ENCODE measurements around the gene NRK. TPM values are rescaled to one million over a fixed set of nuclear protein-coding genes. Genes with fewer than 3 reads are reported as not detected.

The NRK gene, protein sequence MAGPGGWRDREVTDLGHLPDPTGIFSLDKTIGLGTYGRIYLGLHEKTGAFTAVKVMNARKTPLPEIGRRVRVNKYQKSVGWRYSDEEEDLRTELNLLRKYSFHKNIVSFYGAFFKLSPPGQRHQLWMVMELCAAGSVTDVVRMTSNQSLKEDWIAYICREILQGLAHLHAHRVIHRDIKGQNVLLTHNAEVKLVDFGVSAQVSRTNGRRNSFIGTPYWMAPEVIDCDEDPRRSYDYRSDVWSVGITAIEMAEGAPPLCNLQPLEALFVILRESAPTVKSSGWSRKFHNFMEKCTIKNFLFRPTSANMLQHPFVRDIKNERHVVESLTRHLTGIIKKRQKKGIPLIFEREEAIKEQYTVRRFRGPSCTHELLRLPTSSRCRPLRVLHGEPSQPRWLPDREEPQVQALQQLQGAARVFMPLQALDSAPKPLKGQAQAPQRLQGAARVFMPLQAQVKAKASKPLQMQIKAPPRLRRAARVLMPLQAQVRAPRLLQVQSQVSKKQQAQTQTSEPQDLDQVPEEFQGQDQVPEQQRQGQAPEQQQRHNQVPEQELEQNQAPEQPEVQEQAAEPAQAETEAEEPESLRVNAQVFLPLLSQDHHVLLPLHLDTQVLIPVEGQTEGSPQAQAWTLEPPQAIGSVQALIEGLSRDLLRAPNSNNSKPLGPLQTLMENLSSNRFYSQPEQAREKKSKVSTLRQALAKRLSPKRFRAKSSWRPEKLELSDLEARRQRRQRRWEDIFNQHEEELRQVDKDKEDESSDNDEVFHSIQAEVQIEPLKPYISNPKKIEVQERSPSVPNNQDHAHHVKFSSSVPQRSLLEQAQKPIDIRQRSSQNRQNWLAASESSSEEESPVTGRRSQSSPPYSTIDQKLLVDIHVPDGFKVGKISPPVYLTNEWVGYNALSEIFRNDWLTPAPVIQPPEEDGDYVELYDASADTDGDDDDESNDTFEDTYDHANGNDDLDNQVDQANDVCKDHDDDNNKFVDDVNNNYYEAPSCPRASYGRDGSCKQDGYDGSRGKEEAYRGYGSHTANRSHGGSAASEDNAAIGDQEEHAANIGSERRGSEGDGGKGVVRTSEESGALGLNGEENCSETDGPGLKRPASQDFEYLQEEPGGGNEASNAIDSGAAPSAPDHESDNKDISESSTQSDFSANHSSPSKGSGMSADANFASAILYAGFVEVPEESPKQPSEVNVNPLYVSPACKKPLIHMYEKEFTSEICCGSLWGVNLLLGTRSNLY (N-terminal part only)
- total RNA-seq (2021) (not detected in 2 replicates), Bru-seq, nascent RNA (percentile 5 among the genes with signal in this experiment), BruChase-seq, experiment 1, labeled RNA remaining after a 2-hour chase (percentile 2 among the genes with signal in this experiment), BruChase-seq, experiment 2, labeled RNA remaining after a 6-hour chase (percentile 1 among the genes with signal in this experiment)
- long read RNA-seq, result 0 reads

DNA sequence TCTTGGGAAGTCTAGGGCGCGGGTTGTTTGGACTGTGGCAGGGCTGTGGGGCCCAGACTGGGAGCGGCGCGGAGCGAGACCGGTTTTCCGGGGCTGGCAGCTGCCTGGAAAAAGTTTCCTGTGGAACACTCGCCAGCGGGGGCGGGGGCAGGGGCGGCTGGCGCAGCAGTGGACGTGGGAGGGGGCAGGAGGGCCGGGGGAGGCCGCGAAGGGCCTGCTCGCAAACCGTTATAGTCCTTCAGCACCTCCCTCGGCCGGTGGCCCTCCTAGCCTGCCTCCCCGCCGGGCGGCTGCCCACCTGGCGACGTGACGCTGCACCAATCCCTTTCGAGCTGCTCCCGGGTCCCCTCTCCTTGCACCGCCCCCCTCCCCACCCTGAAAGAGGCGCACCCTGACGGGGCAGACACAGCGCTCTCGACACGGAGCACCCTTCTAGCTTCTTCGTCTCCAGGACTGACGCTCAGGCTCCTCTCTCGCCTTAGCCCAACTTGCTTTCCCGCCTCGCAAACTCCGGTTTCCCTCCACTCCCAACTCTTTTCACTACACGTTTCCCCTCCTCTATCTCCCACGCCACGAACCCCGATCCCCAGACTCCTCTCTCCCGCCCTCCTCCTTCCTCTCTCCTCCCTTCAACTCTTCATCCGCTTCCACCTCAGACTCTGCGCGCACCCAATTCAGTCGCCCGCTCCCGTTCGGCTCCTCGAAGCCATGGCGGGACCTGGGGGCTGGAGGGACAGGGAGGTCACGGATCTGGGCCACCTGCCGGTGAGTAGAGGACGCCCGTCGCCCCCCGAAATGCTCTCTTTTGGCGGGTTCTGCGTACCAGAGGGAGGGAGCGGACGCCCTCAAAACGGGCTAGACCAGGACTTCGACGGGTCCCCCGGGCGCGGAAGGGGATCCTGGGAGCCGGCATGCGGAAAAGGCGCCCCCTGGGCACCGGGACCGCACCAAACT lies at the start of gene NRK:
TSS of gene NRK (plus strand) at position 402 of the 954 bp plus-strand sequence. CDS start at position 709, 307 bp downstream.
- TF ChIP-seq, protein P1, sequence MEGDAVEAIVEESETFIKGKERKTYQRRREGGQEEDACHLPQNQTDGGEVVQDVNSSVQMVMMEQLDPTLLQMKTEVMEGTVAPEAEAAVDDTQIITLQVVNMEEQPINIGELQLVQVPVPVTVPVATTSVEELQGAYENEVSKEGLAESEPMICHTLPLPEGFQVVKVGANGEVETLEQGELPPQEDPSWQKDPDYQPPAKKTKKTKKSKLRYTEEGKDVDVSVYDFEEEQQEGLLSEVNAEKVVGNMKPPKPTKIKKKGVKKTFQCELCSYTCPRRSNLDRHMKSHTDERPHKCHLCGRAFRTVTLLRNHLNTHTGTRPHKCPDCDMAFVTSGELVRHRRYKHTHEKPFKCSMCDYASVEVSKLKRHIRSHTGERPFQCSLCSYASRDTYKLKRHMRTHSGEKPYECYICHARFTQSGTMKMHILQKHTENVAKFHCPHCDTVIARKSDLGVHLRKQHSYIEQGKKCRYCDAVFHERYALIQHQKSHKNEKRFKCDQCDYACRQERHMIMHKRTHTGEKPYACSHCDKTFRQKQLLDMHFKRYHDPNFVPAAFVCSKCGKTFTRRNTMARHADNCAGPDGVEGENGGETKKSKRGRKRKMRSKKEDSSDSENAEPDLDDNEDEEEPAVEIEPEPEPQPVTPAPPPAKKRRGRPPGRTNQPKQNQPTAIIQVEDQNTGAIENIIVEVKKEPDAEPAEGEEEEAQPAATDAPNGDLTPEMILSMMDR (conservative IDR thresholded peaks at IDR 0.05; ENCODE audit: low read depth, low read length), result no peak
- TF ChIP-seq EZH2 (IDR thresholded peaks at IDR 0.05; ENCODE audit: borderline replicate concordance, low read depth, low read length, poor library complexity, severe bottlenecking), result no peak
- BruUV-seq (replicated peaks), result no TSS peak
- POLR2A ChIA-PET (ENCODE audit: low non-redundant PET), result no interaction called here
- H3K9me3 ChIP-seq (ENCODE audit: low read depth, low read length, poor library complexity, severe bottlenecking), result no peaks in the 10 kb centered on the region
- no peak within 1 kb of the TSS for H3K4me3 ChIP-seq (ENCODE audit: low read depth, low read length, poor library complexity, severe bottlenecking)
- intact Hi-C loops (cut with micrococcal nuclease; ENCODE audit: unreplicated experiment), result no loop called here
- CTCF ChIA-PET, result no interaction called here
- DNase-seq (ENCODE audit: low spot score), result no peak
- H3K27me3 ChIP-seq (replicated peaks; ENCODE audit: insufficient read depth, low read depth, low read length, poor library complexity), result peaks cover 14% of the 10 kb centered on the region
- H3K36me3 ChIP-seq (ENCODE audit: insufficient read depth, low read length, poor library complexity, severe bottlenecking), result no peaks in the 10 kb centered on the region
- H3K27ac ChIP-seq (ENCODE audit: low read depth, low read length, poor library complexity, severe bottlenecking), result no peak within 1 kb of the TSS
- no peaks in the 10 kb centered on the region for H3K4me1 ChIP-seq (ENCODE audit: insufficient read depth, low read length, poor library complexity, severe bottlenecking)

DNA sequence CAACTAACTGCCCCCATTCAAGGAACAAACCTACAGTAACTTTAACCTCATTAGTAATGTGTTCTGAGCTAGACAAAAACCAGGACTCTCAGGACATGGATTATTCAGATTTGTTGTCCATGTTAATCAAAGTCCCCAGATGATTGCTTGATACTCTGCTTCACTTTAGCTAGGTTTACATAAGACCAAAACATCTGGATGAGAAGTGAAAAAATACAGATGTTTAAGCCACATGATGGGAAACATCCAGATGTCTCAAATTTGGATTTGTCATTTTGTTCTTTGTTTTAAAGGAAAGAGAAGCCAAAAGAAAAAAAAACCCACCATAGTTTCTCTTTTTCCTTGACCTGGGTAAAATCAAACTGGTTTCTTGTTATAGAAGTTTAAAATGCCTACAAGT lies 48.5 kb upstream of the NRK start:
- ChIA-PET CTCF (no interaction called here), POLR2A (ENCODE audit: low non-redundant PET) (no interaction called here)
- no TSS peak for BruUV-seq (replicated peaks)
- Histone ChIP-seq H3K9me3 (ENCODE audit: low read depth, low read length, poor library complexity, severe bottlenecking) (no peaks in the 10 kb centered on the region), H3K27ac (ENCODE audit: low read depth, low read length, poor library complexity, severe bottlenecking) (no peak overlapping the region), H3K36me3 (ENCODE audit: insufficient read depth, low read length, poor library complexity, severe bottlenecking) (no peaks in the 10 kb centered on the region), H3K4me1 (ENCODE audit: insufficient read depth, low read length, poor library complexity, severe bottlenecking) (no peaks in the 10 kb centered on the region), H3K27me3 (replicated peaks; ENCODE audit: insufficient read depth, low read depth, low read length, poor library complexity) (peaks cover 4% of the 10 kb centered on the region), H3K4me3 (ENCODE audit: low read depth, low read length, poor library complexity, severe bottlenecking) (no peak overlapping the region)
- no peak for DNase-seq (ENCODE audit: low spot score)
- intact Hi-C loops (cut with micrococcal nuclease; ENCODE audit: unreplicated experiment), result no loop called here
- TF ChIP-seq, protein P1 (conservative IDR thresholded peaks at IDR 0.05; ENCODE audit: low read depth, low read length), result no peak
- TF ChIP-seq EZH2 (IDR thresholded peaks at IDR 0.05; ENCODE audit: borderline replicate concordance, low read depth, low read length, poor library complexity, severe bottlenecking), result no peak

All from A673 (cell line).